ENCODE measurements around the gene CLPTM1L.

CLPTM1L gene

DNA sequence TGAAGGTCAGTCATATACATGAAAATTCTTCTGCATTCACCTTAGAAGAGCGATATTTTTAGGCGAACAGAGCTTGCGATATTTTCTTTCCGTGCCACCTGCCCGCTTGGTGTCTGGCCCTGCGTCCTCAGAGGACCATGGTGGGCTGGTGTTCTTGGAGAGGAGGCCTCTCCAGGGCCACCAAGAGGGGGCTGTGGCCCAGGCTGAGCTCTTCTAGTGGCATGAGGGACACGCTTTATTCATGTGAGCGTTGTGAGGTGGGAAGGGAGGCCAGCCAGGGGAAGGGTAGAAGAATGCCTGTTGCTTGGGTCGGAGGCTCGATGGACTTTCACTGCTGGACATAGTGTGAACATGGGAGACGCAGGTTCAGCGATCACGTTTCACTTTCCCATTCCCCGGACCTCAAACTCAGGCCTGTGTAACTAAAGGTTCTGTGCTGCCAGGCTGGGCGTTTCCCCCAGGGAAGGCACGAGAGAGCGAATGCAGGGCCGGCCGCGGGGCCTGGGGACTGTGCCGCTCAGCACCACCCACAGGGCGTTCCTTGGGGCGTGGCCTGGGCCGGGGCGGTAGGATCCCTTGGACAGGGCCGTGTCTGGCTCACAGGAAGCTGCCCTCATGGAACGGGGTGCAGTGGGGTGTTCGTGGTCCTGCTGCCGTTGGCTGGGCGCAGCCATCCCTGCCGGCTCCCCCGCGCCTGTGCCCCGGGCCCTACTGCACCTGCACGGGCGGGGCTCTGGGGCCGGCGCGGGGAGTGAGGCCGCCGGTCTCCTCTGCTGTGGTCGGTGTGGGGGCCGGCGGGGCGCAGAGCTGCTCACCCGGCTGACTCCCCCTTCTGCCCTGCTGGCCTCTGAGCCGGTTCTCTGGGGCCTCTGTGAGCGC is 40.7 kb upstream of the CLPTM1L start:
- Mint-ChIP-seq H3K36me3 (ENCODE audit: insufficient read depth) (peaks cover 13% of the 10 kb centered on the region), H3K4me3 (peak overlapping the region; percentile 94), H3K4me1 (peaks cover 25% of the 10 kb centered on the region), H3K9me3 (no peaks in the 10 kb centered on the region), H3K27me3 (no peaks in the 10 kb centered on the region), H3K27ac (ENCODE audit: low read depth) (peak overlapping the region; percentile 98)
- peak; percentile 74 for DNase-seq (ENCODE audit: low spot score in 2 of 2)
- ATAC-seq (replicated peaks; ENCODE audit: extremely low read depth, poor library complexity, severe bottlenecking): peak; percentile 84

- Mint-ChIP-seq H3K36me3 (ENCODE audit: insufficient read depth) (peaks cover 13% of the 10 kb centered on the region), H3K4me3 (no peak overlapping the region)
- ATAC-seq (replicated peaks; ENCODE audit: extremely low read depth, poor library complexity, severe bottlenecking): no peak
Observed at GRCh38 chr5:1384521-1384920, 39.6 kb upstream of the CLPTM1L start.

GRCh38 chr5:1383886-1384401 is 39.0 kb upstream of the CLPTM1L start:
- no peak for ATAC-seq (replicated peaks; ENCODE audit: extremely low read depth, poor library complexity, severe bottlenecking)
- DNase-seq (ENCODE audit: low spot score in 2 of 2): no peak
- Mint-ChIP-seq H3K36me3 (ENCODE audit: insufficient read depth) (peaks cover 13% of the 10 kb centered on the region), H3K4me1 (peaks cover 33% of the 10 kb centered on the region), H3K27me3 (no peaks in the 10 kb centered on the region), H3K9me3 (no peaks in the 10 kb centered on the region), H3K27ac (ENCODE audit: low read depth) (no peak overlapping the region), H3K4me3 (no peak overlapping the region)

More at GRCh38 chr5:1384521-1384920, 39.6 kb upstream of the CLPTM1L start:
- Mint-ChIP-seq H3K27me3 (no peaks in the 10 kb centered on the region), H3K4me1 (peaks cover 33% of the 10 kb centered on the region), H3K27ac (ENCODE audit: low read depth) (no peak overlapping the region), H3K9me3 (no peaks in the 10 kb centered on the region)
- no peak for DNase-seq (ENCODE audit: low spot score in 2 of 2)

DNA sequence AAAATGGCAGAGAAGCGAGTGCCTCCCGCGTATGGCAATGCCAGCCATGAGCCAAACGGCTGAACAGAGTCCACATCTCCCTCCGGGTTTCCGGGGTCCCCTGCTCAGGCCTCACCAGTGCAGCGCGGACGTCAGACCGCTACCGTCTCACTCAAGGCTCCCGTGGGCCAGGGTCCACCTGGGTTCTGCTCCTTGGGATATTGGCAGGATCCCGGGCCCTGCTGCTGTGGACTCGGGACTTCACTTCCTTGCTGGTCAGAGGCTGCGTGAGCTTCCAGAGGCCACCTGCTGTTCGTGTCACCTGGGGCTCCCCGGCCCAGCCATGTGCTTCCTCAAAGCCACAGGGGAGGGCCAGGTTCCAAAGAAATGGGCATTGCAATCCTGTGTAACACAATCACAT is 38.4 kb upstream of the CLPTM1L start:
- peak overlapping the region; percentile 68 for H3K27ac Mint-ChIP-seq (ENCODE audit: low read depth)
- no peaks in the 10 kb centered on the region for H3K9me3 Mint-ChIP-seq
- H3K4me1 Mint-ChIP-seq: peaks cover 33% of the 10 kb centered on the region
- H3K4me3 Mint-ChIP-seq: no peak overlapping the region
- peaks cover 13% of the 10 kb centered on the region for H3K36me3 Mint-ChIP-seq (ENCODE audit: insufficient read depth)
- ATAC-seq (replicated peaks; ENCODE audit: extremely low read depth, poor library complexity, severe bottlenecking) (no peak), DNase-seq (ENCODE audit: low spot score in 2 of 2) (no peak)
- H3K27me3 Mint-ChIP-seq: no peaks in the 10 kb centered on the region

- Mint-ChIP-seq H3K4me1 (peaks cover 30% of the 10 kb centered on the region), H3K27me3 (no peaks in the 10 kb centered on the region), H3K27ac (ENCODE audit: low read depth) (peak overlapping the region; percentile 68), H3K36me3 (ENCODE audit: insufficient read depth) (peaks cover 13% of the 10 kb centered on the region), H3K4me3 (no peak overlapping the region), H3K9me3 (no peaks in the 10 kb centered on the region)
- DNase-seq (ENCODE audit: low spot score in 2 of 2) (no peak), ATAC-seq (replicated peaks; ENCODE audit: extremely low read depth, poor library complexity, severe bottlenecking) (no peak)
Observed at GRCh38 chr5:1382248-1382700, 37.4 kb upstream of the CLPTM1L start.

- Mint-ChIP-seq H3K27me3 (no peaks in the 10 kb centered on the region), H3K9me3 (no peaks in the 10 kb centered on the region), H3K27ac (ENCODE audit: low read depth) (no peak overlapping the region), H3K36me3 (ENCODE audit: insufficient read depth) (peaks cover 10% of the 10 kb centered on the region), H3K4me1 (peaks cover 23% of the 10 kb centered on the region), H3K4me3 (peak overlapping the region; percentile 10)
- no peak for ATAC-seq (replicated peaks; ENCODE audit: extremely low read depth, poor library complexity, severe bottlenecking)
- no peak for DNase-seq (ENCODE audit: low spot score in 2 of 2)
Observed at GRCh38 chr5:1381370-1382247, 36.7 kb upstream of the CLPTM1L start.

DNA sequence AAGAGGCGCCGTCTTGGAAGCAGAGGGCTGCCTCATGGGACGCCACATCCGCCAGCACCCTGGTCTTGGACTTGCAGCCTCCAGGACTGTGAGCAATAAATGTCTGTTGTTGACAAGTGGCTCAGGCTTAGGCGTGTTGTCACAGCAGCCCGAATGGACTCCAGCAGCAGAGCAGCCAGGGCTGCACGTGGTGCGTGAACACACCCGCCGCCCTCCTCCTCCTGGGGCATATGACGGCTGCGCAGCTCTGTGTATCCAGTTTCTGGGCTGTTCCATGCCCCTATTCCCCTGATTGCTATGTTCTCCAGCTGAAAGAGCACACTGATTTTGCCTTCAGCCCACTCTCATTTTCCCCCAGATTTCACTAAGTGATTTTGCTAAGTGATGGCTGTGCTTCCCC is 36.0 kb upstream of the CLPTM1L start:
- ATAC-seq (replicated peaks; ENCODE audit: extremely low read depth, poor library complexity, severe bottlenecking) (no peak), DNase-seq (ENCODE audit: low spot score in 2 of 2) (no peak)
- peaks cover 4% of the 10 kb centered on the region for H3K36me3 Mint-ChIP-seq (ENCODE audit: insufficient read depth)
- H3K9me3 Mint-ChIP-seq: no peaks in the 10 kb centered on the region
- no peaks in the 10 kb centered on the region for H3K27me3 Mint-ChIP-seq
- no peak overlapping the region for H3K27ac Mint-ChIP-seq (ENCODE audit: low read depth)
- H3K4me3 Mint-ChIP-seq: peak overlapping the region; percentile 67
- H3K4me1 Mint-ChIP-seq: peaks cover 16% of the 10 kb centered on the region

DNA sequence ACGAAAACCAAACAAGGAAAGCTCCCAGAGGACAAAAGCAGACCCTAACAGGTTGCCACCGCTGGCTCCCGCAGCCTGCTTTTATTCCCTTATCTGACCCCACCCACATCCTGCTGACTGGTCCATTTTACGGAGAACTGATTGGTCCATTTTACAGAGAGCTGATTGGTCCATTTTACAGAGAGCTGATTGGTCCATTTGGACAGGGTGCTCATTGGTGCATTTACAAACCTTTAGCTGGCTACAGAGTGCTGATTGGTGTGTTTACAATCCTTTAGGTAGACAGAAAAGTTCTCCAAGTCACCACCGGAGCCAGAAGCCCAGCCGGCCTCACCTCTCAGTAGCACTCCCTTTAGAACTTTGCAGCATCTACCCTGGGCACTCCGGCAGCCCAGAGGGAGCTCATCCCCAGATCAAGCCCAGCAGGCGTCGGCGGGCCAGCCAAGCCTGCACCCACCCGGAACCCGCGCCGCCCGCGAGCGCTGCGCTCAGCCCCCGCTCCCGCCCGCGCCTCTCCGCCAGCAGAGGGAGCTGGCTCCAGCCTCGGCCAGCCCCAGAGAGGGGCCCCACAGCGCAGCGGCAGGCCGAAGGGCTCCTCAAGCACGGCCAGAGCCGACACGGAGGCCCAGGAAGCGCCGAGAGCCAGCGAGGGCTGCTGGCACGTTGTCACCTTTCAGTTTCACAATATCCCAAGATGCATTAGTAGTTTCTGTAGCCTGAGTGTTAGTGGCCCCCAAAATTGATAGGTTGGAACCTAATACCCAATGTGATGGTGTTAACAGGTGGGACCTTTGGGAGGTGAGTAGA is 35.3 kb upstream of the CLPTM1L start:
- peak; percentile 51 to 60 for DNase-seq (ENCODE audit: low spot score in 2 of 2)

GRCh38 chr5:1378866-1379659 is 34.2 kb upstream of the CLPTM1L start:
- ATAC-seq (replicated peaks; ENCODE audit: extremely low read depth, poor library complexity, severe bottlenecking) (no peak), DNase-seq (ENCODE audit: low spot score in 2 of 2) (no peak)
- Mint-ChIP-seq H3K9me3 (no peaks in the 10 kb centered on the region), H3K4me3 (no peak overlapping the region), H3K36me3 (ENCODE audit: insufficient read depth) (no peaks in the 10 kb centered on the region), H3K4me1 (peaks cover 33% of the 10 kb centered on the region), H3K27ac (ENCODE audit: low read depth) (no peak overlapping the region), H3K27me3 (no peaks in the 10 kb centered on the region)

More for the DNA sequence above, 35.3 kb upstream of the CLPTM1L start:
- Mint-ChIP-seq H3K27me3 (no peaks in the 10 kb centered on the region), H3K9me3 (no peaks in the 10 kb centered on the region), H3K4me1 (peaks cover 21% of the 10 kb centered on the region), H3K4me3 (peak overlapping the region; percentile 67), H3K36me3 (ENCODE audit: insufficient read depth) (peaks cover under 1% of the 10 kb centered on the region), H3K27ac (ENCODE audit: low read depth) (no peak overlapping the region)
- ATAC-seq (replicated peaks; ENCODE audit: extremely low read depth, poor library complexity, severe bottlenecking): peak; percentile 92

DNA sequence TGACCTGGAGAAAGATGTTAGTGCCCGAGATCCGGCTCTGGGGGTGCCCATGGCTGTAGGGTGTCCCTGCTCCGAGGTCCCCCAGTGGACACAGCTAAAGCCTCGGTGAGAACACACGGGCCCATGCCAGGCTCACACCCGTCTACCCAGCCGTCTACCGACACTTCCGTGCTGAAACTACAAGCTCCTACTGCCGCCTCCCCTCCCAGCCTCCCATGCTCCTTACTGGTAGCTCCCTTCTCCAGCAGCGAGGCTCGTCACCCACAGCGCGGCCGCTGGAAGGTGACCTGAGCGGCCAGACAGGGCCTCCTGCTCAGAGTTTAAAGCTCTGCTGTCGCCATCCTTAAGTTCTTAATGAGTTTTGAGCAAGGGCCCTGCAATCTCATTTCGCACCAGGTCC is 33.2 kb upstream of the CLPTM1L start:
- H3K9me3 Mint-ChIP-seq: no peaks in the 10 kb centered on the region
- H3K27me3 Mint-ChIP-seq: no peaks in the 10 kb centered on the region
- no peaks in the 10 kb centered on the region for H3K36me3 Mint-ChIP-seq (ENCODE audit: insufficient read depth)
- ATAC-seq (replicated peaks; ENCODE audit: extremely low read depth, poor library complexity, severe bottlenecking): no peak
- H3K27ac Mint-ChIP-seq (ENCODE audit: low read depth): no peak overlapping the region
- no peak overlapping the region for H3K4me3 Mint-ChIP-seq
- peaks cover 37% of the 10 kb centered on the region for H3K4me1 Mint-ChIP-seq
- DNase-seq (ENCODE audit: low spot score in 2 of 2): no peak

DNA sequence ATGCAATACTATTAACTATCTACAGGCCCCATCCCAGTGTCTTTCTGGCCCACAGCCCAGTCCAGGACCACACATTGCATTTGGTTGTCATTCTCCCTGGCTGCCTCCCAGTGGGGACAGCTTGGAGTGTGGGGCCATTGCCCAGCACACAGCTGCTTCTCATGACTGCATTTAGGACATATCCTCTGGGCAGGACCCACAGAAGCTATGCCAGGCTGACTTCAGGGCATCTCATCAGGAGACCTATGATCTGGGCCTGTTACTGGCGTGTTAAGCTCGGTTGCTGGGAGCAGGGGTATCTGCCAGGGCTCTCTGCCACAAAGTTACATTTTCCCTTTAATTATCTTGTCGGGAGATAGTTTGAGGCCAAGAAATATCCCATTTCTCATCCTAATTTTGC is 32.1 kb upstream of the CLPTM1L start:
- no peak for ATAC-seq (replicated peaks; ENCODE audit: extremely low read depth, poor library complexity, severe bottlenecking)
- Mint-ChIP-seq H3K4me1 (peaks cover 42% of the 10 kb centered on the region), H3K27me3 (no peaks in the 10 kb centered on the region), H3K4me3 (no peak overlapping the region), H3K9me3 (no peaks in the 10 kb centered on the region), H3K36me3 (ENCODE audit: insufficient read depth) (no peaks in the 10 kb centered on the region), H3K27ac (ENCODE audit: low read depth) (no peak overlapping the region)
- DNase-seq (ENCODE audit: low spot score in 2 of 2): no peak

Data from central memory CD8-positive, alpha-beta T cell (primary cell).